GM06990 (cell line): ENCODE data around the gene ANTXR1.

ENCODE experiments used
- DNase-seq: peaks from one replicate; pipeline ENCODE4 v3.0.0-alpha.2; 2011; ENCODE audit not compliant: insufficient read length; ENCODE audit errors: extremely low read depth
- H3K27me3 ChIP-seq: replicated peaks from 2 replicates; pipeline ENCODE4 v1.6.0; 2011; ENCODE audit warnings: low read length; ENCODE audit not compliant: control insufficient read depth, insufficient read depth
- H3K36me3 ChIP-seq: 2 replicates; pipeline ENCODE4 v1.5.1; 2011; ENCODE audit warnings: low read length; ENCODE audit not compliant: control insufficient read depth, insufficient read depth
- H3K4me3 ChIP-seq: replicated peaks from 2 replicates; pipeline ENCODE4 v1.5.1; 2011; ENCODE audit warnings: low read depth, mild to moderate bottlenecking, control low read depth, low read length
- CTCF ChIP-seq: IDR thresholded peaks from 2 replicates; pipeline ENCODE4 v1.5.1; 2011; ENCODE audit warnings: low read length, control low read depth, mild to moderate bottlenecking, inconsistent platforms; ENCODE audit not compliant: insufficient read depth, poor library complexity, severe bottlenecking

Gene ANTXR1

GRCh38 chr2:69097891-69098655 lies 85.1 kb downstream of the ANTXR1 start:
- H3K4me3 ChIP-seq, result no peak overlapping the region
- no peak for DNase-seq
- no peak for TF ChIP-seq CTCF
- no peaks in the 10 kb centered on the region for H3K36me3 ChIP-seq
- no peaks in the 10 kb centered on the region; the same call in 1 of the 2 replicates for H3K27me3 ChIP-seq

GRCh38 chr2:69099541-69099940 lies 86.6 kb downstream of the ANTXR1 start:
- no peaks in the 10 kb centered on the region for H3K36me3 ChIP-seq

GRCh38 chr2:69100220-69100723 lies 87.3 kb downstream of the ANTXR1 start:
- TF ChIP-seq CTCF, result no peak
- H3K36me3 ChIP-seq, result no peaks in the 10 kb centered on the region
- no peak for DNase-seq

More at GRCh38 chr2:69099541-69099940, 86.6 kb downstream of the ANTXR1 start:
- DNase-seq, result no peak
- TF ChIP-seq CTCF, result no peak
- H3K4me3 ChIP-seq, result no peak overlapping the region
- H3K27me3 ChIP-seq, result no peaks in the 10 kb centered on the region; the same call in 1 of the 2 replicates

GRCh38 chr2:69102041-69102593 lies 89.1 kb downstream of the ANTXR1 start:
- no peak for TF ChIP-seq CTCF
- H3K36me3 ChIP-seq, result no peaks in the 10 kb centered on the region
- DNase-seq, result no peak

More at GRCh38 chr2:69100220-69100723, 87.3 kb downstream of the ANTXR1 start:
- Histone ChIP-seq H3K27me3 (no peaks in the 10 kb centered on the region; the same call in 1 of the 2 replicates), H3K4me3 (no peak overlapping the region)

GRCh38 chr2:69103419-69103818 lies 90.4 kb downstream of the ANTXR1 start:
- no peak for DNase-seq
- no peak for TF ChIP-seq CTCF
- H3K36me3 ChIP-seq, result no peaks in the 10 kb centered on the region
- no peaks in the 10 kb centered on the region; the same call in 1 of the 2 replicates for H3K27me3 ChIP-seq
- H3K4me3 ChIP-seq, result no peak overlapping the region

More at GRCh38 chr2:69102041-69102593, 89.1 kb downstream of the ANTXR1 start:
- no peaks in the 10 kb centered on the region; the same call in 1 of the 2 replicates for H3K27me3 ChIP-seq
- H3K4me3 ChIP-seq, result no peak overlapping the region
